Body of pancreas (tissue), 4 donors: ENCODE data around the gene ELL2.

Experiments
- POLR2A ChIP-seq, 3 donors: fragments of 450-650 bp; IDR thresholded peaks; one replicate each; pipeline ENCODE4 v1.6.1; 2016; ENCODE audit warnings: antibody characterized with exemption in 3 of 3, mild to moderate bottlenecking in 2 of 3
- TF ChIP-seq, protein P1 (sequence below), 7 experiments: fragments of 450-650 bp in 4 of 7; fragments of 200-600 bp in 3 of 7; sonication (generic) in 3 of 7; IDR thresholded peaks; one replicate each; pipeline ENCODE4 v1.5.1; 2016 to 2019; ENCODE audit warnings: antibody characterized with exemption in 7 of 7

DNA sequence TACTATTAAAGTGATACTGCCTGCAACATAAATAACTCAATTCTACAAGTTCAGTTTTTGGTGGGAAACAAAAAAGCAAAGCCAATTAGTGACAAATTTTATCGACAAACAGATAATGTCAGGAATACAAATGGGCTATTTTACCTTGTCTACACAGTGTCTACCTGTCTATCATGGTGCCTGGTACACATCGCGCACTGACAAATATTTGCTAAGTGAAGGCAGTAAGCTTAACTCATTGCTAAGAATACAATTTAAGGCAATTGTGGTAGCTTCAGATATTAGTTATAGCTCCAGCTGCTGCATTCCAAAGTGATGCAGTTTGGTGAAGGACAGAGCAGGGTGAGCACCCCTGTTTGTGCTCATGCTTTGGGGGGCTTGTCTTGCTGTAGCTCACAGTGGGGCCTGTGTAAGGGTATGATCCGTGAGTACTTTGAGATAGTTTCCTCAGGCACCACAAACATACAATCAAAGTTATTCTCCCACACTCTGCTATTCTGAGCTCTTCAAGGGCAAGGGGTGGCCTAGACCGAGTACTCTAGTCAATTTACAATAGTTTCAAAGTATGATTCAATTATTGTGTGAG is 24.7 kb downstream of the ELL2 start:
- TF ChIP-seq, protein P1, sequence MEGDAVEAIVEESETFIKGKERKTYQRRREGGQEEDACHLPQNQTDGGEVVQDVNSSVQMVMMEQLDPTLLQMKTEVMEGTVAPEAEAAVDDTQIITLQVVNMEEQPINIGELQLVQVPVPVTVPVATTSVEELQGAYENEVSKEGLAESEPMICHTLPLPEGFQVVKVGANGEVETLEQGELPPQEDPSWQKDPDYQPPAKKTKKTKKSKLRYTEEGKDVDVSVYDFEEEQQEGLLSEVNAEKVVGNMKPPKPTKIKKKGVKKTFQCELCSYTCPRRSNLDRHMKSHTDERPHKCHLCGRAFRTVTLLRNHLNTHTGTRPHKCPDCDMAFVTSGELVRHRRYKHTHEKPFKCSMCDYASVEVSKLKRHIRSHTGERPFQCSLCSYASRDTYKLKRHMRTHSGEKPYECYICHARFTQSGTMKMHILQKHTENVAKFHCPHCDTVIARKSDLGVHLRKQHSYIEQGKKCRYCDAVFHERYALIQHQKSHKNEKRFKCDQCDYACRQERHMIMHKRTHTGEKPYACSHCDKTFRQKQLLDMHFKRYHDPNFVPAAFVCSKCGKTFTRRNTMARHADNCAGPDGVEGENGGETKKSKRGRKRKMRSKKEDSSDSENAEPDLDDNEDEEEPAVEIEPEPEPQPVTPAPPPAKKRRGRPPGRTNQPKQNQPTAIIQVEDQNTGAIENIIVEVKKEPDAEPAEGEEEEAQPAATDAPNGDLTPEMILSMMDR (IDR thresholded peaks at IDR 0.05), result no peak
- no peak for TF ChIP-seq POLR2A (IDR thresholded peaks at IDR 0.05)
